Neural progenitor cell (in vitro differentiated cells): ENCODE data around the gene ARMH4.

Experiments used
- CTCF ChIP-seq: fragments of 200-600 bp; sonication (generic); IDR thresholded peaks from 2 replicates; pipeline ENCODE4 v1.5.1; 2017; ENCODE audit warnings: antibody characterized with exemption, mild to moderate bottlenecking
- EZH2 ChIP-seq: fragments of 200-600 bp; sonication (generic); IDR thresholded peaks from 2 replicates; pipeline ENCODE4 v1.6.1; 2017; ENCODE audit warnings: antibody characterized with exemption, mild to moderate bottlenecking, moderate library complexity
- EZH2phosphoT487 ChIP-seq: fragments of 200-600 bp; sonication (generic); IDR thresholded peaks from 2 replicates; pipeline ENCODE4 v1.6.1; 2017; ENCODE audit warnings: antibody characterized with exemption

GRCh38 chr14:58118097-58118815 is 33.8 kb downstream of the ARMH4 start:
- TF ChIP-seq EZH2: no peak
- TF ChIP-seq CTCF: no peak
- TF ChIP-seq EZH2phosphoT487: no peak
